IMR-90 (cell line): Measurements from ENCODE around the gene CARMIL1. TPM values are rescaled to one million over a fixed set of nuclear protein-coding genes. Genes with fewer than 3 reads are reported as not detected.

Experiments
- ATAC-seq: fragments of 200-7000 bp; cut with Tn5 transposase; 2 replicates; pipeline ENCODE4 v1.9.1; 2020; ENCODE audit warnings: low read depth, mild to moderate bottlenecking, moderate library complexity
- BruUV-seq: library from RNA; stranded (reverse); fragments of 400-500 nt; replicated peaks from 2 replicates; lab custom pipeline; 2021; lab: Mats Ljungman, UMichigan
- CTCF ChIA-PET: fragments of 300-600 bp; formaldehyde crosslinking; extraction: SDS; loops from one replicate; lab custom pipeline; 2021; ENCODE audit warnings: antibody characterized with exemption; lab: Yijun Ruan, JAX
- POLR2A ChIA-PET: fragments of 300-600 bp; sonication (Branson Sonifier 250); formaldehyde crosslinking; loops from one replicate; lab custom pipeline; 2022; ENCODE audit warnings: antibody characterized with exemption; ENCODE audit not compliant: unreplicated experiment; lab: Charles Lee
- DNase-seq: peaks from one replicate; pipeline ENCODE4 v3.0.0; 2013
- H2AFZ ChIP-seq: replicated peaks from 2 replicates; pipeline ENCODE3; 2013; ENCODE audit warnings: low read length, mild to moderate bottlenecking; ENCODE audit not compliant: poor library complexity
- H2AK5ac ChIP-seq: 2 replicates; pipeline ENCODE4 v1.6.1; 2013; ENCODE audit warnings: low read depth, low read length, inconsistent platforms
- H2AK9ac ChIP-seq: replicated peaks from 2 replicates; pipeline ENCODE3; 2013; ENCODE audit warnings: mild to moderate bottlenecking, low read depth, low read length, moderate library complexity; ENCODE audit not compliant: poor library complexity
- H2BK120ac ChIP-seq: 2 replicates; pipeline ENCODE4 v1.6.1; 2013; ENCODE audit warnings: low read depth, low read length, inconsistent platforms
- H2BK15ac ChIP-seq: 3 replicates; pipeline ENCODE4 v1.6.1; 2013; ENCODE audit warnings: low read depth, low read length, inconsistent platforms
- H2BK20ac ChIP-seq: 2 replicates; pipeline ENCODE4 v1.6.1; 2013; ENCODE audit warnings: low read depth, mild to moderate bottlenecking, inconsistent platforms, low read length, moderate library complexity
- H2BK5ac ChIP-seq: 2 replicates; pipeline ENCODE4 v1.6.1; 2013; ENCODE audit warnings: mild to moderate bottlenecking, low read depth, low read length, inconsistent platforms; ENCODE audit not compliant: poor library complexity, severe bottlenecking
- H3K14ac ChIP-seq: replicated peaks from 2 replicates; pipeline ENCODE4 v1.6.1; 2013; ENCODE audit warnings: low read depth, low read length, inconsistent platforms
- H3K18ac ChIP-seq: 2 replicates; pipeline ENCODE4 v1.6.1; 2013; ENCODE audit warnings: low read depth, low read length, control low read depth
- H3K23ac ChIP-seq: 2 replicates; pipeline ENCODE4 v1.6.1; 2013; ENCODE audit warnings: low read depth, low read length, inconsistent platforms
- H3K27ac ChIP-seq: 2 replicates; pipeline ENCODE4 v1.5.1; 2013; ENCODE audit warnings: mild to moderate bottlenecking, control low read depth, low read length; ENCODE audit not compliant: insufficient read depth
- H3K27me3 ChIP-seq: 2 replicates; pipeline ENCODE4 v1.6.1; 2013; ENCODE audit warnings: low read length; ENCODE audit not compliant: control insufficient read depth, insufficient read depth
- H3K36me3 ChIP-seq: 2 replicates; pipeline ENCODE4 v1.6.1; 2013; ENCODE audit warnings: low read length, mixed read lengths; ENCODE audit not compliant: control insufficient read depth, insufficient read depth
- H3K4ac ChIP-seq: 2 replicates; pipeline ENCODE4 v1.6.1; 2013; ENCODE audit warnings: low read depth, low read length, inconsistent platforms
- H3K4me1 ChIP-seq: 2 replicates; pipeline ENCODE4 v1.6.1; 2013; ENCODE audit warnings: low read length, mixed read lengths; ENCODE audit not compliant: control insufficient read depth, insufficient read depth
- H3K4me2 ChIP-seq: 2 replicates; pipeline ENCODE4 v1.6.1; 2013; ENCODE audit warnings: low read depth, mild to moderate bottlenecking, control low read depth, low read length, moderate library complexity
- H3K4me3 ChIP-seq: 2 replicates; pipeline ENCODE4 v1.5.1; 2013; ENCODE audit warnings: low read depth, mild to moderate bottlenecking, control low read depth, low read length, moderate library complexity; ENCODE audit not compliant: insufficient read depth
- H3K56ac ChIP-seq: 2 replicates; pipeline ENCODE4 v1.6.1; 2013; ENCODE audit warnings: low read length, inconsistent platforms; ENCODE audit not compliant: insufficient read depth; ENCODE audit errors: extremely low read depth
- H3K79me1 ChIP-seq, 2 experiments: 2 replicates each; pipeline ENCODE4 v1.6.1; 2013; ENCODE audit warnings: low read length in 2 of 2, inconsistent platforms in 1 of 2, low read depth in 1 of 2
- H3K9ac ChIP-seq: 2 replicates; pipeline ENCODE4 v1.6.1; 2013; ENCODE audit warnings: low read depth, low read length, control low read depth
- H3K9me1 ChIP-seq: 2 replicates; pipeline ENCODE4 v1.6.1; 2013; ENCODE audit warnings: low read length, inconsistent platforms; ENCODE audit not compliant: insufficient read depth
- H3K9me3 ChIP-seq: 2 replicates; pipeline ENCODE4 v1.6.1; 2013; ENCODE audit warnings: low read length; ENCODE audit not compliant: control insufficient read depth, insufficient read depth
- H4K20me1 ChIP-seq: 2 replicates; pipeline ENCODE4 v1.6.1; 2013; ENCODE audit warnings: low read length, inconsistent platforms; ENCODE audit not compliant: insufficient read depth
- H4K5ac ChIP-seq: 2 replicates; pipeline ENCODE4 v1.6.1; 2013; ENCODE audit warnings: mild to moderate bottlenecking, low read depth, low read length, control low read depth
- H4K8ac ChIP-seq, 2 experiments: 2 replicates each; pipeline ENCODE4 v1.6.1; 2013; ENCODE audit warnings: low read depth in 2 of 2, low read length in 2 of 2, control low read depth in 1 of 2, inconsistent platforms in 1 of 2
- H4K91ac ChIP-seq: 2 replicates; pipeline ENCODE4 v1.6.1; 2013; ENCODE audit warnings: low read depth, low read length, inconsistent platforms; ENCODE audit not compliant: insufficient read depth
- CEBPB ChIP-seq: IDR thresholded peaks from 2 replicates; pipeline ENCODE4 v1.6.1; 2012; ENCODE audit warnings: low read depth, low read length, improper control_type of control experiment
- CHD1 ChIP-seq: IDR thresholded peaks from 2 replicates; pipeline ENCODE4 v1.6.1; 2012; ENCODE audit warnings: low read depth, low read length, improper control_type of control experiment
- FOS ChIP-seq: fragments of 150-350 bp; IDR thresholded peaks from 2 replicates; pipeline ENCODE4 v1.6.1; 2016; ENCODE audit warnings: low read depth, low read length
- MAFK ChIP-seq: IDR thresholded peaks from 2 replicates; pipeline ENCODE4 v1.6.1; 2012; ENCODE audit warnings: low read depth, low read length, improper control_type of control experiment
- MAZ ChIP-seq: IDR thresholded peaks from 2 replicates; pipeline ENCODE4 v1.6.1; 2012; ENCODE audit warnings: low read depth, mild to moderate bottlenecking, low read length, improper control_type of control experiment, moderate library complexity, borderline replicate concordance
- MXI1 ChIP-seq: IDR thresholded peaks from 2 replicates; pipeline ENCODE4 v1.6.1; 2012; ENCODE audit warnings: low read depth, mild to moderate bottlenecking, low read length, moderate library complexity, borderline replicate concordance
- NFE2L2 ChIP-seq: fragments of 150-350 bp; IDR thresholded peaks from 2 replicates; pipeline ENCODE4 v1.6.1; 2016; ENCODE audit warnings: low read depth, mild to moderate bottlenecking, low read length
- POLR2A ChIP-seq: IDR thresholded peaks from 2 replicates; pipeline ENCODE4 v1.6.1; 2012; ENCODE audit warnings: mild to moderate bottlenecking, low read depth, low read length
- RAD21 ChIP-seq: IDR thresholded peaks from 2 replicates; pipeline ENCODE4 v1.6.1; 2012; ENCODE audit warnings: low read length, improper control_type of control experiment
- RCOR1 ChIP-seq: IDR thresholded peaks from 2 replicates; pipeline ENCODE4 v1.6.1; 2012; ENCODE audit warnings: mild to moderate bottlenecking, low read length, improper control_type of control experiment; ENCODE audit not compliant: insufficient replicate concordance
- RFX5 ChIP-seq: IDR thresholded peaks from 2 replicates; pipeline ENCODE4 v1.8.0; 2012; ENCODE audit warnings: low read depth, mild to moderate bottlenecking, low read length, moderate library complexity
- SMC3 ChIP-seq: fragments of 150-350 bp; IDR thresholded peaks from 2 replicates; pipeline ENCODE4 v1.6.1; 2016; ENCODE audit warnings: low read depth, mild to moderate bottlenecking, antibody characterized with exemption, low read length, moderate library complexity
- WGBS, 2 experiments: methylation state at CpG; one replicate each; pipeline versions ENCODE4 v1.1.5 to v1.1.7; 2013; ENCODE audit warnings: missing lambda C conversion rate in 2 of 2; ENCODE audit not compliant: insufficient read length in 1 of 2; ENCODE audit errors: extremely low coverage in 2 of 2; 5-methylcytosine and 5-hydroxymethylcytosine counted together
- dilution Hi-C: fragments of 300-500 bp; cut with HindIII; formaldehyde crosslinking; loops from one replicate; pipeline ENCODE4 v1.14.3; 2018; ENCODE audit warnings: low sequenced_read_pairs; ENCODE audit not compliant: unreplicated experiment
- in situ Hi-C: fragments of 300-500 bp; cut with MboI; formaldehyde crosslinking; loops from 3 replicates; pipeline ENCODE4 v1.14.3; 2019; ENCODE audit warnings: low sequenced_read_pairs, inconsistent platforms, mixed read lengths
- intact Hi-C: fragments of 100-400 bp; cut with micrococcal nuclease; formaldehyde crosslinking; loops from 2 replicates; pipeline ENCODE4 v1.10.0; 2022
- polyA plus RNA-seq, 3 experiments: library from polyadenylated mRNA; depleted of rRNA; stranded (reverse); fragments of >200 nt; gene quantifications; 2 replicates each; pipeline ENCODE4 v1.2.3, GENCODE V29; 2012; ENCODE audit warnings: low replicate concordance in 1 of 3
- total RNA-seq: library from RNA; depleted of rRNA; stranded (reverse); fragments of >200 nt; gene quantifications from 2 replicates; pipeline ENCODE4 v1.2.3, GENCODE V29; 2012
- TF ChIP-seq, protein P1 (sequence below): fragments of 150-350 bp; IDR thresholded peaks from 2 replicates; pipeline ENCODE4 v1.6.1; 2017; ENCODE audit warnings: mild to moderate bottlenecking, antibody characterized with exemption, low read length, low read depth
- TF ChIP-seq, protein P2 (sequence below): conservative IDR thresholded peaks from 2 replicates; pipeline ENCODE4 v1.5.1; 2012; ENCODE audit warnings: mild to moderate bottlenecking, low read depth, low read length, improper control_type of control experiment

CARMIL1 gene
- total and polyA plus RNA-seq, 2 of the 4 experiments (the other 2 are of a cell fraction): 1.3 to 2.9 TPM

DNA sequence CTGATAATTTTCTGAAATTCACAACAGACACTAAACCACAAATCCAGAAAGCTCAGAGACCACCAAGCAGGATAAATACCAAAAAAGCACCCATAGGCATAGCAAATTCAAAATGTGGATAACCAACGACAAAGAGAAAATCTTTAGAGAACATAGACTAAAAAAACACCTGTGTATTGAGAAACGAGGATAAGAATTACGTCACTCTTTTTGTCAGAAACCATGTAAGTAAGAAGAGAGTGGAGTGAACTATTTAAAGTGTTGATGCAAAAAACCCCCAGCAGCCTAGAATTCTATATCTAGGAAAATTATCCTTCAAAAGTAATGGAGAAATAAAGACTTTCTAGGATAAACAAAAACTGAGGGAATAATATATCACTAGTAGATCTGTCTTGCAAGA lies 245.9 kb downstream of the CARMIL1 start:
- Histone ChIP-seq H3K4ac (no peak overlapping the region), H2BK15ac (no peak overlapping the region), H3K56ac (no peak overlapping the region), H3K36me3 (no peaks in the 10 kb centered on the region), H3K4me1 (no peaks in the 10 kb centered on the region), H2BK120ac (no peak overlapping the region), H3K9me1 (no peaks in the 10 kb centered on the region), H3K18ac (no peak overlapping the region), H2AFZ (no peak overlapping the region), H3K27me3 (no peaks in the 10 kb centered on the region), H3K4me2 (no peak overlapping the region), H4K5ac (no peak overlapping the region), H2AK5ac (no peak overlapping the region), H3K4me3 (no peak overlapping the region), H4K91ac (no peak overlapping the region), H3K27ac (no peak overlapping the region), H2AK9ac (no peak overlapping the region), H3K14ac (no peak overlapping the region), H3K9me3 (no peaks in the 10 kb centered on the region), H3K9ac (no peak overlapping the region), H4K8ac (no peak overlapping the region), H4K20me1 (no peaks in the 10 kb centered on the region), H2BK5ac (no peak overlapping the region), H3K23ac (no peak overlapping the region), H2BK20ac (no peak overlapping the region), H3K79me1 (no peaks in the 10 kb centered on the region)
- ChIA-PET CTCF (interaction anchor here (0.5 to 1.6 kb wide), 2 partner anchors 31 to 454 kb away, joined by 3 read pairs; no protein-coding TSS in a partner anchor), POLR2A (no interaction called here)
- ATAC-seq (no peak), DNase-seq (no peak)
- dilution Hi-C loops: no loop called here
- no TSS peak for BruUV-seq
- TF ChIP-seq SMC3 (no peak), MAFK (no peak), NFE2L2 (no peak), POLR2A (no peak), RCOR1 (no peak), RAD21 (no peak), MAZ (no peak), RFX5 (no peak), FOS (no peak), CEBPB (no peak), CHD1 (no peak), MXI1 (no peak)
- TF ChIP-seq, protein P1, sequence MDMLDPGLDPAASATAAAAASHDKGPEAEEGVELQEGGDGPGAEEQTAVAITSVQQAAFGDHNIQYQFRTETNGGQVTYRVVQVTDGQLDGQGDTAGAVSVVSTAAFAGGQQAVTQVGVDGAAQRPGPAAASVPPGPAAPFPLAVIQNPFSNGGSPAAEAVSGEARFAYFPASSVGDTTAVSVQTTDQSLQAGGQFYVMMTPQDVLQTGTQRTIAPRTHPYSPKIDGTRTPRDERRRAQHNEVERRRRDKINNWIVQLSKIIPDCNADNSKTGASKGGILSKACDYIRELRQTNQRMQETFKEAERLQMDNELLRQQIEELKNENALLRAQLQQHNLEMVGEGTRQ: no peak
- TF ChIP-seq, protein P2, sequence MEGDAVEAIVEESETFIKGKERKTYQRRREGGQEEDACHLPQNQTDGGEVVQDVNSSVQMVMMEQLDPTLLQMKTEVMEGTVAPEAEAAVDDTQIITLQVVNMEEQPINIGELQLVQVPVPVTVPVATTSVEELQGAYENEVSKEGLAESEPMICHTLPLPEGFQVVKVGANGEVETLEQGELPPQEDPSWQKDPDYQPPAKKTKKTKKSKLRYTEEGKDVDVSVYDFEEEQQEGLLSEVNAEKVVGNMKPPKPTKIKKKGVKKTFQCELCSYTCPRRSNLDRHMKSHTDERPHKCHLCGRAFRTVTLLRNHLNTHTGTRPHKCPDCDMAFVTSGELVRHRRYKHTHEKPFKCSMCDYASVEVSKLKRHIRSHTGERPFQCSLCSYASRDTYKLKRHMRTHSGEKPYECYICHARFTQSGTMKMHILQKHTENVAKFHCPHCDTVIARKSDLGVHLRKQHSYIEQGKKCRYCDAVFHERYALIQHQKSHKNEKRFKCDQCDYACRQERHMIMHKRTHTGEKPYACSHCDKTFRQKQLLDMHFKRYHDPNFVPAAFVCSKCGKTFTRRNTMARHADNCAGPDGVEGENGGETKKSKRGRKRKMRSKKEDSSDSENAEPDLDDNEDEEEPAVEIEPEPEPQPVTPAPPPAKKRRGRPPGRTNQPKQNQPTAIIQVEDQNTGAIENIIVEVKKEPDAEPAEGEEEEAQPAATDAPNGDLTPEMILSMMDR: no peak
- no CpG with 5 or more reads among the region's 3 CpGs for WGBS, 2 experiments
- in situ Hi-C loops: no loop called here
- intact Hi-C loops: no loop called here
